K562 (cell line): Measurements from ENCODE around the gene GORASP2. TPM values are rescaled to one million over a fixed set of nuclear protein-coding genes. Genes with fewer than 3 reads are reported as not detected.
A peak's percentile ranks its signal among the peaks of the same experiment; 100 is the strongest.
"Not testable (repeated sequence)": the region's sequence is repeated elsewhere in the genome, so short reads cannot be mapped to it uniquely, and the experiment has no call there.

Experiments used
- ATAC-seq: fragments of 200-7000 bp; cut with Tn5 transposase; 3 replicates; pipeline ENCODE4 v1.9.1; 2020; ENCODE audit warnings: moderate library complexity
- BruUV-seq: library from RNA; stranded (reverse); fragments of 400-500 nt; replicated peaks from 2 replicates; lab custom pipeline; 2021; lab: Mats Ljungman, UMichigan
- CTCF ChIA-PET: fragments of 300-600 bp; formaldehyde crosslinking; extraction: SDS; loops from one replicate; lab custom pipeline; 2021; ENCODE audit warnings: low intra/inter-chr PET ratio; lab: Yijun Ruan, JAX
- POLR2A ChIA-PET: fragments of 300-600, 350-650 bp; sonication (Branson Sonifier 250); formaldehyde crosslinking; extraction: SDS; loops from one replicate; lab custom pipeline; 2021; ENCODE audit warnings: antibody characterized with exemption, inconsistent platforms; lab: Yijun Ruan, JAX
- DNase-seq, 4 experiments: peaks; one replicate each; pipeline versions ENCODE4 v3.0.0 to v3.0.0-alpha.2; 2011 to 2018; ENCODE audit warnings: low spot score in 3 of 4, mixed read lengths in 3 of 4; ENCODE audit errors: extremely low read depth in 1 of 4
- FAIRE-seq: peaks from 2 replicates; lab custom pipeline; 2011; peaks lifted over from hg19 to GRCh38; lab: Jason Lieb, UNC
- H2AFZ ChIP-seq: 2 replicates; pipeline ENCODE4 v1.6.0; 2011; ENCODE audit warnings: low read depth, low read length, control low read depth, inconsistent platforms
- H3K27ac ChIP-seq: fragments of 200-600 bp; 3 replicates; pipeline ENCODE4 v1.8.0; 2011; ENCODE audit warnings: low read depth, mild to moderate bottlenecking, control low read depth, inconsistent platforms, low read length, moderate library complexity, mixed read lengths; ENCODE audit errors: extremely low read depth
- H3K27me3 ChIP-seq, 2 experiments: fragments of 300-600 bp in 1 of 2; 2 replicates in 1 of 2; 3 replicates in 1 of 2; pipeline versions ENCODE4 v1.6.0 to v1.8.0; 2011; ENCODE audit warnings: inconsistent platforms in 2 of 2, low read length in 2 of 2, mild to moderate bottlenecking in 1 of 2, mixed read lengths in 1 of 2, moderate library complexity in 1 of 2; ENCODE audit not compliant: control insufficient read depth in 2 of 2, insufficient read depth in 2 of 2
- H3K36me3 ChIP-seq: fragments of 300-600 bp; 3 replicates; pipeline ENCODE4 v1.8.0; 2011; ENCODE audit warnings: mild to moderate bottlenecking, low read length, inconsistent platforms; ENCODE audit not compliant: control insufficient read depth, insufficient read depth
- H3K4me1 ChIP-seq, 2 experiments: fragments of 200-600 bp in 1 of 2; replicated peaks in 1 of 2; 2 replicates in 1 of 2; 3 replicates in 1 of 2; pipeline versions ENCODE4 v1.5.1 to v1.8.0; 2011; ENCODE audit warnings: inconsistent platforms in 2 of 2, low read length in 2 of 2, mild to moderate bottlenecking in 1 of 2, mixed read lengths in 1 of 2, moderate library complexity in 1 of 2; ENCODE audit not compliant: control insufficient read depth in 2 of 2, insufficient read depth in 2 of 2
- H3K4me2 ChIP-seq: 2 replicates; pipeline ENCODE4 v1.6.1; 2011; ENCODE audit warnings: low read length, control low read depth, inconsistent platforms, mixed read lengths; ENCODE audit not compliant: insufficient read depth
- H3K4me3 ChIP-seq: fragments of 200-600 bp; sonication (generic), shearing (Covaris generic); 2 replicates; pipeline ENCODE4 v1.5.1; 2016; ENCODE audit warnings: control low read depth, inconsistent platforms
- H3K79me2 ChIP-seq: fragments of 200-600 bp; 3 replicates; pipeline ENCODE4 v1.8.0; 2011; ENCODE audit warnings: low read length, inconsistent platforms; ENCODE audit not compliant: control insufficient read depth, insufficient read depth
- H3K9ac ChIP-seq, 2 experiments: 2 replicates each; pipeline versions ENCODE4 v1.6.0 to v1.6.1; 2011; ENCODE audit warnings: low read depth in 2 of 2, low read length in 2 of 2, control low read depth in 1 of 2, inconsistent platforms in 1 of 2, mild to moderate bottlenecking in 1 of 2, mixed read lengths in 1 of 2; ENCODE audit not compliant: insufficient read depth in 1 of 2
- H3K9me1 ChIP-seq: one replicate; pipeline ENCODE4 v1.6.0; 2011; ENCODE audit warnings: inconsistent platforms, mild to moderate bottlenecking, low read length, moderate library complexity; ENCODE audit not compliant: control insufficient read depth, insufficient read depth
- H3K9me3 ChIP-seq: replicated peaks from 2 replicates; pipeline ENCODE4 v1.5.1; 2011; ENCODE audit warnings: low read depth, low read length, inconsistent platforms; ENCODE audit not compliant: control insufficient read depth, insufficient read depth
- H4K20me1 ChIP-seq: replicated peaks from 2 replicates; pipeline ENCODE4 v1.6.1; 2011; ENCODE audit warnings: low read length, inconsistent platforms, mixed read lengths; ENCODE audit not compliant: control insufficient read depth, insufficient read depth
- BCL6 ChIP-seq: fragments of 250-450 bp; sonication (Bioruptor Pico); IDR thresholded peaks from 2 replicates; pipeline ENCODE4 v1.4.0; 2020
- MAFG ChIP-seq: fragments of 450-650 bp; conservative IDR thresholded peaks from 2 replicates; pipeline ENCODE4 v1.6.1; 2016; ENCODE audit warnings: missing genetic modification characterization, missing compliant biosample characterization
- ZNF274 ChIP-seq: IDR thresholded peaks from 2 replicates; pipeline ENCODE4 v1.6.1; 2011; ENCODE audit warnings: low read depth, mild to moderate bottlenecking, low read length, moderate library complexity, borderline replicate concordance
- ZNF316 ChIP-seq: fragments of 450-650 bp; IDR thresholded peaks from 2 replicates; pipeline ENCODE4 v1.6.1; 2016
- WGBS: fragments of 100-300 bp; shearing (Covaris generic); methylation state at CpG from one replicate; pipeline ENCODE4 v1.1.6; 2016; ENCODE audit warnings: low coverage, mixed read lengths; ENCODE audit not compliant: insufficient coverage; ENCODE audit errors: missing lambda C conversion rate; 5-methylcytosine and 5-hydroxymethylcytosine counted together
- in situ Hi-C: fragments of 300-500 bp; cut with MboI; formaldehyde crosslinking; loops from 4 replicates; pipeline ENCODE4 v1.15.0; 2018; ENCODE audit warnings: inconsistent platforms, mixed read lengths
- intact Hi-C: fragments of 100-400 bp; cut with micrococcal nuclease; formaldehyde crosslinking; loops from 2 replicates; pipeline ENCODE4 v1.14.2; 2022
- polyA plus RNA-seq, 8 experiments: library from polyadenylated mRNA; depleted of rRNA in 4 of 8; stranded (reverse) in 5 of 8; unstranded in 3 of 8; fragments of >200 nt; fragmentation: Nextera tagmentation in 2 of 8; fragmentation: Illumina TruSeq in 1 of 8; extraction: Ambion mirVana in 2 of 8; extraction: Trizol in 1 of 8; gene quantifications; 2 replicates each; pipeline versions ENCODE4 v1.2.1 to v1.2.3, GENCODE V29; 2011 to 2014; ENCODE audit warnings: inconsistent platforms in 1 of 8, missing spikeins in 1 of 8
- total RNA-seq, 7 experiments: library from RNA; depleted of rRNA in 6 of 7; stranded (reverse); fragments of >200 nt in 6 of 7; fragmentation: Illumina TruSeq in 2 of 7; extraction: Trizol in 2 of 7; gene quantifications; 2 replicates each; pipeline versions ENCODE4 v1.2.1 to v1.2.3, GENCODE V29; 2011 to 2021; ENCODE audit warnings: low replicate concordance in 1 of 7
- TF ChIP-seq, protein P1 (sequence below), 2 experiments: fragments of 200-800 bp in 1 of 2; sonication (Bioruptor generic) in 1 of 2; sonication (generic) in 1 of 2; formaldehyde crosslinking in 1 of 2; IDR thresholded peaks in 1 of 2; conservative IDR thresholded peaks in 1 of 2; 2 replicates each; pipeline versions ENCODE4 v1.5.0 to v1.6.1; 2016 to 2020; ENCODE audit warnings: missing compliant biosample characterization in 1 of 2, missing genetic modification characterization in 1 of 2, missing genetic modification reagents in 1 of 2

The GORASP2 gene
- total and polyA plus RNA-seq, 9 of the 15 experiments (the other 6 are each of a cell fraction or from before 2014, with no cell fraction given), result 27.4 to 180 (median 59.6) TPM

DNA sequence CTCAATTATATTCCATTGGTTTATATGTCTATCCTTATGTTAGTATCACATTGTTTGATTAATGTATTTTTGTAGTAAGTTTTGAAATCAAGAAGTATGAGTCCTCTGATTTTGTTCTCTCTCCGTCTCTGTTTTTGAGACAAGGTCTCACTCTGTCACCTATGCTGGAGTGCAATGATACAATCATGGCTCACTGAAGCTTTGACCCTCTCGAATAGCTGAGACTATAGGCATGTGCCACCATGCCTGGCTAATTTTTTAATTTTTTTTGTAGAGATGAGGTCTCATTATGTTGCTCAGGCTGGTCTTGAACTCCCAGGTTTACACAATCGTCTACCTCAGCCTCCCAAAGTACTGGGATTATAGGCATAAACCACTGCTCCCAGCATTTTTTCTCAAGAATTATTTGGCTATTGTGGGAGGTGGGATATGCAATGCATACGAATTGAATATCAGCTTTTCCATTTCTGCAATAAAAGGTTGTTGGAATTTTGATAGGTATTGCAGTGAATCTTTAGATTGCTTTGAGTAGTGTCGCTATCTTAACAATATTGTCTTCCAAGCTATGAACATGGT lies 17.7 kb upstream of the GORASP2 start:
- TF ChIP-seq BCL6 (CRISPR knock-in tag) (no peak), ZNF274 (peak; percentile 96)
- ATAC-seq (no peak), FAIRE-seq (no peak), DNase-seq (no peak)
- H3K9ac ChIP-seq, result no peak overlapping the region
- in situ Hi-C loops, result no loop called here
- H3K4me1 ChIP-seq, result peaks cover 0 to 6% of the 10 kb centered on the region in 2 experiments; a peak in 1 of 5 replicates
- no peaks in the 10 kb centered on the region for H4K20me1 ChIP-seq
- ChIA-PET POLR2A (no interaction called here), CTCF (interaction anchor here (0.6 kb wide), 1 partner anchor 19 kb away, joined by 3 read pairs; no protein-coding TSS in a partner anchor)
- H3K27ac ChIP-seq, result no peak overlapping the region
- peaks cover 17% of the 10 kb centered on the region for H3K9me3 ChIP-seq
- 5% methylated on average over 5 of the region's 5 CpGs for WGBS
- H3K4me3 ChIP-seq, result no peak overlapping the region
- no TSS peak for BruUV-seq
- H3K79me2 ChIP-seq, result no peaks in the 10 kb centered on the region
- H2AFZ ChIP-seq, result no peak overlapping the region
- no peaks in the 10 kb centered on the region for H3K36me3 ChIP-seq
- intact Hi-C loops, result no loop called here
- H3K9me1 ChIP-seq, result no peaks in the 10 kb centered on the region
- no peak overlapping the region for H3K4me2 ChIP-seq
- no peaks in the 10 kb centered on the region for H3K27me3 ChIP-seq

DNA sequence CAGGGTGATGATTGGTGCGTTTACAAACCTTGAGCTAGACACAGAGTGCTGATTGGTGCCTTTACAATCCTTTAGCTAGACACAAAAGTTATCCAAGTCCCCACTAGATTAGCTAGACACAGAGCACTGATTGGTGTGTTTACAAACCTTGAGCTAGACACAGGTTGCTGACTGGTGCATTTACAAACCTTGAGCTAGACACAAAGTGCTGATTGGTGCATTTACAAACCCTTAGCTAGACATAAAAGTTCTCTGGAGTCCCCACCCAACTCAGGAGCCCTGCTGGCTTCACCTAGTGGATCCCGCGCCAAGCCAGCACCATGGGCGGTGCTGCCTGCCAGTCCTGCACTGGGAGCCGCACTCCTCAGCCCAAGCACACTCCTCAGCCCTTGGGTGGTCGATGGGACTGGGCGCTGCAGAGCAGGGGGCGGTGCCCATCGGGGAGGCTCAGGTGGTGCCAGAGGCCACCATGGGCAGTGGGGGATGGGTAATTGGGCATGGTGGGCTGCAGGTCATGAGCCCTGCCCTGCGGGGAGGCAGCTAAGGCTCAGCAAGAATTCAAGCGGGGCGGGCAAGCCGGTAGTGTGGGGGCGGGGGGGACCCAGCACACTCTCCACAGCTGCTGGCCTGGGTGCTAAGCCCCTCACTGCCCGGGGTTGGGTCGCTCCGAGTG lies 13.9 kb upstream of the GORASP2 start:
- H3K36me3 ChIP-seq, H3K27ac ChIP-seq, H3K9ac ChIP-seq, DNase-seq, in situ Hi-C loops, CTCF ChIA-PET, BruUV-seq, H3K79me2 ChIP-seq, H3K4me2 ChIP-seq, FAIRE-seq, intact Hi-C loops, H3K4me3 ChIP-seq, H4K20me1 ChIP-seq, H2AFZ ChIP-seq, H3K9me1 ChIP-seq, H3K27me3 ChIP-seq, ATAC-seq: not testable (repeated sequence)
- TF ChIP-seq ZNF316 (peak; percentile 36; the same call in 1 of the 2 replicates), MAFG (tag) (0 out of 2 replicates have a peak, but pooled peaks have one; percentile 20)
- TF ChIP-seq, protein P1, sequence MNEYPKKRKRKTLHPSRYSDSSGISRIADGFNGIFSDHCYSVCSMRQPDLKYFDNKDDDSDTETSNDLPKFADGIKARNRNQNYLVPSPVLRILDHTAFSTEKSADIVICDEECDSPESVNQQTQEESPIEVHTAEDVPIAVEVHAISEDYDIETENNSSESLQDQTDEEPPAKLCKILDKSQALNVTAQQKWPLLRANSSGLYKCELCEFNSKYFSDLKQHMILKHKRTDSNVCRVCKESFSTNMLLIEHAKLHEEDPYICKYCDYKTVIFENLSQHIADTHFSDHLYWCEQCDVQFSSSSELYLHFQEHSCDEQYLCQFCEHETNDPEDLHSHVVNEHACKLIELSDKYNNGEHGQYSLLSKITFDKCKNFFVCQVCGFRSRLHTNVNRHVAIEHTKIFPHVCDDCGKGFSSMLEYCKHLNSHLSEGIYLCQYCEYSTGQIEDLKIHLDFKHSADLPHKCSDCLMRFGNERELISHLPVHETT (CRISPR knock-in tag; conservative IDR thresholded peaks at IDR 0.05 in 1 of 2, IDR thresholded peaks at IDR 0.05 in 1 of 2), result 0 out of 4 replicates have a peak, but pooled peaks of 1 of the 2 experiments have one; percentile 23
- peaks cover 33% of the 10 kb centered on the region for H3K9me3 ChIP-seq
- WGBS, result 27% methylated on average over 16 of the region's 17 CpGs
- POLR2A ChIA-PET, result interaction anchor here (0.6 to 1.5 kb wide), 5 partner anchors 14 to 40 kb away, joined by 3 to 6 read pairs (median 3); partner anchors contain the start of gene GORASP2
- H3K4me1 ChIP-seq, result peaks cover 0 to 11% of the 10 kb centered on the region in 2 experiments; a peak in 1 of 5 replicates
